DOHH2 (cell line): Measurements from ENCODE around the gene ANKS1B.

Experiments
- H3F3A ChIP-seq: fragments of 200-600 bp; sonication (generic), shearing (Covaris generic); 2 replicates; pipeline ENCODE4 v1.6.0; 2016; ENCODE audit warnings: antibody characterized with exemption, mild to moderate bottlenecking; ENCODE audit not compliant: control insufficient read depth, insufficient read depth
- H3K27ac ChIP-seq: fragments of 200-600 bp; sonication (generic); 2 replicates; pipeline ENCODE4 v1.5.1; 2014; ENCODE audit warnings: low read depth, mild to moderate bottlenecking, low read length, moderate library complexity
- H3K27me3 ChIP-seq: fragments of 200-600 bp; sonication (generic); 2 replicates; pipeline ENCODE4 v1.6.1; 2014; ENCODE audit warnings: mild to moderate bottlenecking, low read length, mixed read lengths; ENCODE audit not compliant: control insufficient read depth
- H3K36me3 ChIP-seq: fragments of 200-600 bp; sonication (generic); 2 replicates; pipeline ENCODE4 v1.6.1; 2014; ENCODE audit warnings: mild to moderate bottlenecking, low read length, moderate library complexity, mixed read lengths; ENCODE audit not compliant: control insufficient read depth
- H3K4me1 ChIP-seq: fragments of 200-600 bp; sonication (generic); 2 replicates; pipeline ENCODE4 v1.6.1; 2014; ENCODE audit warnings: mild to moderate bottlenecking, low read length, mixed read lengths; ENCODE audit not compliant: control insufficient read depth
- H3K4me2 ChIP-seq: fragments of 200-600 bp; sonication (generic); 2 replicates; pipeline ENCODE4 v1.6.0; 2014; ENCODE audit warnings: mild to moderate bottlenecking, low read length, moderate library complexity
- H3K4me3 ChIP-seq: fragments of 200-600 bp; sonication (generic); 2 replicates; pipeline ENCODE4 v1.5.1; 2014; ENCODE audit warnings: mild to moderate bottlenecking, low read length, mixed read lengths
- H3K79me2 ChIP-seq: fragments of 200-600 bp; sonication (generic); 2 replicates; pipeline ENCODE4 v1.6.1; 2014; ENCODE audit warnings: mild to moderate bottlenecking, low read length, mixed read lengths; ENCODE audit not compliant: control insufficient read depth
- H3K9me2 ChIP-seq: fragments of 200-600 bp; sonication (generic); replicated peaks from 2 replicates; pipeline ENCODE4 v1.6.1; 2014; ENCODE audit warnings: mild to moderate bottlenecking, low read length, mixed read lengths; ENCODE audit not compliant: control insufficient read depth
- H3K9me3 ChIP-seq: fragments of 200-600 bp; sonication (generic); 2 replicates; pipeline ENCODE4 v1.6.1; 2014; ENCODE audit warnings: antibody characterized with exemption, low read length, mixed read lengths; ENCODE audit not compliant: control insufficient read depth, insufficient read depth
- H4K20me1 ChIP-seq: fragments of 200-600 bp; sonication (generic); 2 replicates; pipeline ENCODE4 v1.6.0; 2014; ENCODE audit warnings: low read depth, mild to moderate bottlenecking, antibody characterized with exemption, low read length, moderate library complexity; ENCODE audit not compliant: control insufficient read depth, insufficient read depth
- CTCF ChIP-seq: fragments of 200-600 bp; sonication (generic); IDR thresholded peaks from one replicate; pipeline ENCODE4 v1.5.1; 2014; ENCODE audit warnings: antibody characterized with exemption, mild to moderate bottlenecking, low read depth, low read length; ENCODE audit not compliant: poor library complexity, severe bottlenecking
- EZH2phosphoT487 ChIP-seq: fragments of 200-600 bp; sonication (generic); IDR thresholded peaks from 2 replicates; pipeline ENCODE4 v1.6.1; 2017; ENCODE audit warnings: borderline replicate concordance, mild to moderate bottlenecking, antibody characterized with exemption, low read length, moderate library complexity, mixed read lengths

The ANKS1B gene

DNA sequence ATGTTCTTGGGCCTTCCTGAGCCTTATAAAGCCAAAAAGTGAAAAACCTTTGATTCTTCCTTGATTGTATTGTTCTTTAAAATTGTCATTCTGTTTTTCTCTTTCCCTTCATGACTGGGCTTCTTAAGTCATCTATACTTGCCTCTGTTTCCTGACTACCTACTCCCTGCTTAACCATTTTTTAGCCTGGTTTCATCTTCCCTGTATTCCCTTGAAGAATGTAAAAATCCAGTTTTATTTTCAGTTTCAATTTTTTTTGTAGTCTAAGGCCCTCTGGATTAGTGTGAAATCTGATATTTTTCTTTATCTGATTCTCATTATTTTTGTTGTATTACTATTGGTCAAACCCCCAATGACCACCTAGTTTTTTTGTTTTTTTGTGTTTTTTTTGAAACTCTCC is 1293.4 kb downstream of the ANKS1B start:
- Histone ChIP-seq H3K27me3 (no peaks in the 10 kb centered on the region), H3K9me2 (no peaks in the 10 kb centered on the region), H3K36me3 (peaks cover 33% of the 10 kb centered on the region), H3F3A (no peaks in the 10 kb centered on the region), H4K20me1 (no peaks in the 10 kb centered on the region), H3K79me2 (no peaks in the 10 kb centered on the region), H3K4me2 (no peak overlapping the region), H3K4me1 (no peaks in the 10 kb centered on the region), H3K9me3 (no peaks in the 10 kb centered on the region), H3K27ac (no peak overlapping the region), H3K4me3 (no peak overlapping the region)
- TF ChIP-seq EZH2phosphoT487 (no peak), CTCF (no peak)

GRCh38 chr12:98686603-98687002 is 1298.1 kb downstream of the ANKS1B start:
- H3K4me3 ChIP-seq, result no peak overlapping the region
- H3K4me2 ChIP-seq, result no peak overlapping the region
- no peaks in the 10 kb centered on the region for H3K4me1 ChIP-seq
- H3K27me3 ChIP-seq, result no peaks in the 10 kb centered on the region
- no peak overlapping the region for H3K27ac ChIP-seq
- no peaks in the 10 kb centered on the region for H3F3A ChIP-seq
- H3K79me2 ChIP-seq, result no peaks in the 10 kb centered on the region
- H3K9me2 ChIP-seq, result no peaks in the 10 kb centered on the region
- no peak for TF ChIP-seq EZH2phosphoT487
- no peak for TF ChIP-seq CTCF
- no peaks in the 10 kb centered on the region for H3K9me3 ChIP-seq
- no peaks in the 10 kb centered on the region for H4K20me1 ChIP-seq
- peaks cover 46% of the 10 kb centered on the region for H3K36me3 ChIP-seq
